ENCODE results near the gene GRK5.

DNA sequence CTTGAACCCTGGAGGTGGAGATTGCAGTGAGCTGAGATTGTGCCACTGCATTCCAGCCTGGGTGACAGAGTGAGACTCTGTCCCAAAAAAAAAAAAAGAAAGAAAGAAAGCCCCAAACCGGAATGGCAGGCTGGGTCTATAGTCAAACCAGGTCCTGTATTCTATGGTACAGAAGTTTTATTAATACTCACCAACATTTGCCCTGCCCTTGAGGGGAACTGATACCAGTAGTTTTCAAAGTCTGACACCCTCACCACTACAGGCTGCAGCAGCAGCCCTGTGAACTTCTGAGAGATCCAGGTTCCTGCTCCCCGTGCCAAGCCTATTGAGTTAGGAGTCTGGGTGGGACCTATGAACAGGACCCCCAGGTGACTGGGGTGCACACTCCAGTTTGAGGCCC lies 254.6 kb downstream of the GRK5 start:
- TF ChIP-seq, protein P1, sequence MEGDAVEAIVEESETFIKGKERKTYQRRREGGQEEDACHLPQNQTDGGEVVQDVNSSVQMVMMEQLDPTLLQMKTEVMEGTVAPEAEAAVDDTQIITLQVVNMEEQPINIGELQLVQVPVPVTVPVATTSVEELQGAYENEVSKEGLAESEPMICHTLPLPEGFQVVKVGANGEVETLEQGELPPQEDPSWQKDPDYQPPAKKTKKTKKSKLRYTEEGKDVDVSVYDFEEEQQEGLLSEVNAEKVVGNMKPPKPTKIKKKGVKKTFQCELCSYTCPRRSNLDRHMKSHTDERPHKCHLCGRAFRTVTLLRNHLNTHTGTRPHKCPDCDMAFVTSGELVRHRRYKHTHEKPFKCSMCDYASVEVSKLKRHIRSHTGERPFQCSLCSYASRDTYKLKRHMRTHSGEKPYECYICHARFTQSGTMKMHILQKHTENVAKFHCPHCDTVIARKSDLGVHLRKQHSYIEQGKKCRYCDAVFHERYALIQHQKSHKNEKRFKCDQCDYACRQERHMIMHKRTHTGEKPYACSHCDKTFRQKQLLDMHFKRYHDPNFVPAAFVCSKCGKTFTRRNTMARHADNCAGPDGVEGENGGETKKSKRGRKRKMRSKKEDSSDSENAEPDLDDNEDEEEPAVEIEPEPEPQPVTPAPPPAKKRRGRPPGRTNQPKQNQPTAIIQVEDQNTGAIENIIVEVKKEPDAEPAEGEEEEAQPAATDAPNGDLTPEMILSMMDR (IDR thresholded peaks at IDR 0.05; ENCODE audit: low read depth, low read length), result no peak
- no peak for TF ChIP-seq EZH2phosphoT487 (IDR thresholded peaks at IDR 0.05; ENCODE audit: low read depth)

All from OCI-LY3 (cell line).